Mucosa of stomach (tissue), 1 donor: ENCODE data around the gene CXCL12.

Experiments used
- H3K27me3 ChIP-seq: one replicate; pipeline ENCODE4 v1.7.0; 2013; ENCODE audit warnings: mild to moderate bottlenecking, low read length; ENCODE audit not compliant: control insufficient read depth, insufficient read depth
- H3K36me3 ChIP-seq: one replicate; pipeline ENCODE4 v1.7.0; 2013; ENCODE audit warnings: low read length; ENCODE audit not compliant: control insufficient read depth, insufficient read depth
- H3K4me1 ChIP-seq: one replicate; pipeline ENCODE4 v1.7.0; 2013; ENCODE audit warnings: mild to moderate bottlenecking, low read length; ENCODE audit not compliant: control insufficient read depth, insufficient read depth
- H3K4me3 ChIP-seq: one replicate; pipeline ENCODE4 v1.7.0; 2013; ENCODE audit warnings: low read length
- H3K9ac ChIP-seq: one replicate; pipeline ENCODE4 v1.7.0; 2013; ENCODE audit warnings: mild to moderate bottlenecking, low read length, moderate library complexity
- H3K9me3 ChIP-seq: one replicate; pipeline ENCODE4 v1.7.0; 2013; ENCODE audit warnings: mild to moderate bottlenecking, low read length, moderate library complexity; ENCODE audit not compliant: control insufficient read depth
- donor health status: Pancreatic carcinoma.

The CXCL12 gene

GRCh38 chr10:44416936-44417335, 32.0 kb upstream of the CXCL12 start:
- Histone ChIP-seq H3K9ac (no peak overlapping the region), H3K27me3 (no peaks in the 10 kb centered on the region), H3K4me3 (no peak overlapping the region), H3K4me1 (no peaks in the 10 kb centered on the region), H3K9me3 (no peaks in the 10 kb centered on the region), H3K36me3 (no peaks in the 10 kb centered on the region)

- H3K4me1 ChIP-seq, result no peaks in the 10 kb centered on the region
- no peak overlapping the region for H3K9ac ChIP-seq
- no peaks in the 10 kb centered on the region for H3K36me3 ChIP-seq
- H3K27me3 ChIP-seq, result no peaks in the 10 kb centered on the region
- H3K4me3 ChIP-seq, result no peak overlapping the region
- H3K9me3 ChIP-seq, result no peaks in the 10 kb centered on the region
These were observed 31.3 kb upstream of the CXCL12 start for GRCh38 chr10:44416021-44416771.

GRCh38 chr10:44415121-44415520, 30.2 kb upstream of the CXCL12 start:
- Histone ChIP-seq H3K27me3 (no peaks in the 10 kb centered on the region), H3K9ac (no peak overlapping the region), H3K36me3 (no peaks in the 10 kb centered on the region), H3K9me3 (no peaks in the 10 kb centered on the region), H3K4me3 (no peak overlapping the region), H3K4me1 (no peaks in the 10 kb centered on the region)

- Histone ChIP-seq H3K9me3 (no peaks in the 10 kb centered on the region), H3K27me3 (no peaks in the 10 kb centered on the region), H3K4me1 (no peaks in the 10 kb centered on the region), H3K4me3 (no peak overlapping the region), H3K36me3 (no peaks in the 10 kb centered on the region), H3K9ac (no peak overlapping the region)
These were observed 28.5 kb upstream of the CXCL12 start for GRCh38 chr10:44413416-44413815.

- H3K4me1 ChIP-seq, result no peaks in the 10 kb centered on the region
- H3K4me3 ChIP-seq, result no peak overlapping the region
- no peaks in the 10 kb centered on the region for H3K27me3 ChIP-seq
- no peaks in the 10 kb centered on the region for H3K36me3 ChIP-seq
- no peak overlapping the region for H3K9ac ChIP-seq
- H3K9me3 ChIP-seq, result no peaks in the 10 kb centered on the region
These were observed 26.4 kb upstream of the CXCL12 start for GRCh38 chr10:44411251-44411650.

DNA sequence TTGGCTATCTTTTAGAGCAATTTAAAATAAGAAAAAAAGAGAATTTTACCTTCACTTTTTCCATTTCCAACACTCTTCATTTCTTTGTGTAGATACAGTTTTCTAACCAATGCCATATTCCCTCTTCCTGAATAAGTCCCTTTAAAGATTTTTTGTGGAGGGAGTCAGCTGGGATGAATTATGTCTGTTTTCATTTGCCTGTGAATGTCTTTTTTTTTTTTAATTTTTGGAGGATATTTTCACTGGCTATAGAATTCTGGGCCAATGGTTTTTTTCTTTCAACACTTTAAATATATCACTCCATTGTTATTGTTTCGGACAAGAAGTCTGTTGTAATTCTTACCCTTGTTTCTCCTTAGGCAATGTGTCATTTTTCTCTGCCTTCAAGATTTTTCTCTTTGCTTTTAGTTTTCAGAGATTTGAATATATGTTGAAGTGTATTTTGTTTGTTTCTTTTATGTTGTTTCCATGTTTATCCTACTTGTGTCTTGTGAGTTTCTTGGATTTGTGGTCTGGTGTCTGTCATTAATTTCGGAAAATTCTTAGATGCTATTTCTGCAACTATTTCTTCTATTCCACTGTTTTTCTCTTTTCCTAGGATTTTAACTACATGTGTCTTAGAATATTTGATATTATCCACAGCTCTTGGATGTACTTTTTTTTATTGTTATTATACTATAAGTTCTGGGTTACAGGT, 20.0 kb upstream of the CXCL12 start:
- Histone ChIP-seq H3K9ac (no peak overlapping the region), H3K36me3 (no peaks in the 10 kb centered on the region), H3K27me3 (no peaks in the 10 kb centered on the region), H3K4me3 (no peak overlapping the region), H3K4me1 (no peaks in the 10 kb centered on the region), H3K9me3 (no peaks in the 10 kb centered on the region)

DNA sequence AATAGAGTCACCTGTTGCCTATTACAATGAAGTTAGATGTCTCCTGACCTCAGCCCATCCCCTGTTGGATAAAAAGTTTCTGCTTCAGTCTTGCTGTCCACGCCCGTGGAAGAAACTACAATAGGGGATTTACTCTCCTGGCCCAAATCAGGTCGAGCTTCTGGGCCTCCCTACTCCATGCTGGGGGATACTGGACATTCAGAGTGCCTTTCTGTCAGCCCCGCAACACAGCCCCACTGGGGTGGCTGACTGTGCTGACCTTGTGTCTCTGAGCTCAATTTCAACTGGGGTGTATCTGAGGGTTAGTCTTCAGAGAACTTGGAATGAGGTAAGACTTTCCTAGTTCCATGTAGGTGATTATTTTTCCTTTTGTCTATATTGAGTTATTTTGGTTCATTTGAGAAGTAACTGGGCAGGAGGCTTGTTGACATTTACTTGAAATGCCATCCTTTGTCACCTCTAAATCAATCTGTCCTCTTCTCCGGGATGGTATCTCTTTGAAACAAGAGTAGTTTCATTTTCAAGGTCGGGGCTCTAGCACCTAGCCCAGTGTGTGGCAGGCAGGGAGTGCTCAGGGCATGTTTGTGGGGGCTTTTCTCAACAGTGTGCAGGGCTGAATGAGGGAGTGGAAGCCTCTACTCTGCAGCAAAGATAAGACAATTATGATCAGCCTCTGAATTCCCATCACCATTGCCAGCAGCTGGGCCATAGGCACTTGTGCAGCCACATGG, 17.7 kb upstream of the CXCL12 start:
- no peaks in the 10 kb centered on the region for H3K36me3 ChIP-seq
- H3K9ac ChIP-seq, result no peak overlapping the region
- H3K4me3 ChIP-seq, result no peak overlapping the region
- no peaks in the 10 kb centered on the region for H3K4me1 ChIP-seq
- no peaks in the 10 kb centered on the region for H3K9me3 ChIP-seq
- peaks cover 5% of the 10 kb centered on the region for H3K27me3 ChIP-seq

DNA sequence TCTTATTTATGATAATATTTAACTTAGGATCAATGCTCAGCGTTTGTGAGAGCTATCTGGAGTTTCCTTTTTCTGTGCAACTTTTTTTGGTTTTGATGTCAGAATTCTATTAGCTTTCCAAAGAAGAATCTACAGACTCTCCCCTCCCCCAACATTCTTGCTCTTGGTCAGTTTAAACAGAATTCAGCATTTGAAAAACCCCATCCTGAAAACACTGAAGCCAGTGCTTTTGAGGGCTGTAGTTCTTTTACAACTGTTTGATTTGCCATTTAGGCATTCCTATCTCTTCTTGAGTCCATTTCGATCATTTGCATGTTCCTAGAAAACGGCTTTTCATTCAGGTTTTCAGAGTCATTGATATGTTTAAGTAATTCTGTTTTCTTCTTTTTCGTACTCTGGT, 15.6 kb upstream of the CXCL12 start:
- no peak overlapping the region for H3K4me3 ChIP-seq
- no peaks in the 10 kb centered on the region for H3K9me3 ChIP-seq
- H3K27me3 ChIP-seq, result peaks cover 5% of the 10 kb centered on the region
- H3K9ac ChIP-seq, result no peak overlapping the region
- no peaks in the 10 kb centered on the region for H3K36me3 ChIP-seq
- H3K4me1 ChIP-seq, result no peaks in the 10 kb centered on the region

DNA sequence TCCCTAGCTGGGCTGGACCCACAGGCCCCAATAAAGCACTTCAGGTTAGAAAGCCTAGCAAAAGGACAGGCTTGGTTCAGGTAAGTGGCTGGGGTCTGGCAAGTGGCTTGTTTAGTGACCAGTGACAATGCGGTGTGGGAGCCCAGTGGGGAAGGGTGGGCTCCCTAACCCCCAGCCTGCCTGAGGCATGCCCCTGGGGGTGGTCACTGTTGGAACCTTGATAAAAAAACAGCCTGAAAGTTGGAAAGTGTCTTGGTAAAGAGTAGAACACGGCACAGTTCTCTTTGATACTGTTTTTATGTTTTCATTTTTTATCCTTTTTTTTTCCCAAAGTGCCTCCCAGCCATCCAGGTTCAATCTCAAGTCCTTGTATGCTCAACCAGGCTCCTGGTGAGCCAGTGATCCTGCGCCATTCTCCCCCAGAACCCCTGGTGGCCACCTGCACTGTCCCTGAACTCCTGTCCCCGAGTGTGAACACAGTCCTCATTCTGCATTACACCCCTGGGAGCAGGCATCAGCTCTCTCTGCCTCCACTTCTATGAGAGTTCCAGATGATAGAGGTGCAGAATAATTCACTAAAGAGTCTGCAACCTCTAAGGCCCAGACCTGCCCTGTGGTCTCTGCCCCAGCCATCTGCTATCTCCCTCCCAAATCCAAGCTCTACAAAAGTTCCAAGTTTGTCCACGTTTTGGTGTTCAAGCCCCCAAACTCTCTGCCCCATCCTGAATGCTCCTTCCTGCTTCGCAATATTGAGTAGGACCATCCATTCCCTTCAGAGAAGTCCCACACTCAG, 15.0 kb upstream of the CXCL12 start:
- H3K9me3 ChIP-seq, result no peaks in the 10 kb centered on the region
- no peaks in the 10 kb centered on the region for H3K4me1 ChIP-seq
- no peak overlapping the region for H3K4me3 ChIP-seq
- no peaks in the 10 kb centered on the region for H3K36me3 ChIP-seq
- peaks cover 5% of the 10 kb centered on the region for H3K27me3 ChIP-seq
- H3K9ac ChIP-seq, result no peak overlapping the region

GRCh38 chr10:44398747-44399658, 14.1 kb upstream of the CXCL12 start:
- no peak overlapping the region for H3K4me3 ChIP-seq

GRCh38 chr10:44398271-44398670, 13.4 kb upstream of the CXCL12 start:
- Histone ChIP-seq H3K27me3 (peaks cover 5% of the 10 kb centered on the region), H3K9me3 (no peaks in the 10 kb centered on the region), H3K36me3 (no peaks in the 10 kb centered on the region), H3K4me1 (no peaks in the 10 kb centered on the region), H3K4me3 (no peak overlapping the region), H3K9ac (no peak overlapping the region)

More at GRCh38 chr10:44398747-44399658, 14.1 kb upstream of the CXCL12 start:
- Histone ChIP-seq H3K9me3 (no peaks in the 10 kb centered on the region), H3K36me3 (no peaks in the 10 kb centered on the region), H3K4me1 (no peaks in the 10 kb centered on the region), H3K9ac (no peak overlapping the region), H3K27me3 (peaks cover 5% of the 10 kb centered on the region)
